ENCODE measurements around the gene NCOA1. TPM values are rescaled to one million over a fixed set of nuclear protein-coding genes. Genes with fewer than 3 reads are reported as not detected.

NCOA1 gene
- total RNA-seq, 1 experiment from 2014 or later, result 24.6 TPM

DNA sequence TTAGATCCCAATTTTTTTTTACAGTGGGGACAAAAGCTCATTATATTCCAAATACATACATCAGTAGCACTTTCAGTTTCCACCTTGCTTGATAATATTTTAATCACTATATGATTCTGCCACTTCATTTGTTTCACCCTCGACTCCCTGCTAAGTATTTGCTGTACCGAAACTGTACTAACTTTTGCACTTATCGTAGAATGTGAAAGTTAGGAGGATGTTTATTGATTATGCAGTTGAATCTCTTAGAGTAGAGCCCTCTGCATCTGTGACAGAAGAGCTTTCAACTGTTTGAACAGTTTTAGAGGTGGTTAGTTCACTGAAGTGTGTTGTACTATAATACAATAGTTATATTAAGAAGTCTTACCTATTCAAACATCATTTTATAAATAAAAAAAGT is 20.8 kb downstream of the NCOA1 start:
- H3K36me3 ChIP-seq (ENCODE audit: control insufficient read depth, insufficient read depth, low read length), result no peaks in the 10 kb centered on the region
- no peak for DNase-seq (ENCODE audit: low read depth, low spot score)
- ATAC-seq, result no peak
- H3K9me3 ChIP-seq (ENCODE audit: control insufficient read depth, insufficient read depth, low read depth, low read length), result no peaks in the 10 kb centered on the region
- intact Hi-C loops (cut with micrococcal nuclease; ENCODE audit: unreplicated experiment) (no loop called here), in situ Hi-C loops (cut with HindIII; ENCODE audit: low pct_unique_long_range_greater_than_20kb, low sequenced_read_pairs) (no loop called here)
- H3K4me3 ChIP-seq (ENCODE audit: low read depth in 2 of 2, low read length in 2 of 2), result no peak overlapping the region
- TF ChIP-seq TCF7L2 (IDR thresholded peaks at IDR 0.05; ENCODE audit: low read depth, low read length), result no peak
- TF ChIP-seq, protein P1, sequence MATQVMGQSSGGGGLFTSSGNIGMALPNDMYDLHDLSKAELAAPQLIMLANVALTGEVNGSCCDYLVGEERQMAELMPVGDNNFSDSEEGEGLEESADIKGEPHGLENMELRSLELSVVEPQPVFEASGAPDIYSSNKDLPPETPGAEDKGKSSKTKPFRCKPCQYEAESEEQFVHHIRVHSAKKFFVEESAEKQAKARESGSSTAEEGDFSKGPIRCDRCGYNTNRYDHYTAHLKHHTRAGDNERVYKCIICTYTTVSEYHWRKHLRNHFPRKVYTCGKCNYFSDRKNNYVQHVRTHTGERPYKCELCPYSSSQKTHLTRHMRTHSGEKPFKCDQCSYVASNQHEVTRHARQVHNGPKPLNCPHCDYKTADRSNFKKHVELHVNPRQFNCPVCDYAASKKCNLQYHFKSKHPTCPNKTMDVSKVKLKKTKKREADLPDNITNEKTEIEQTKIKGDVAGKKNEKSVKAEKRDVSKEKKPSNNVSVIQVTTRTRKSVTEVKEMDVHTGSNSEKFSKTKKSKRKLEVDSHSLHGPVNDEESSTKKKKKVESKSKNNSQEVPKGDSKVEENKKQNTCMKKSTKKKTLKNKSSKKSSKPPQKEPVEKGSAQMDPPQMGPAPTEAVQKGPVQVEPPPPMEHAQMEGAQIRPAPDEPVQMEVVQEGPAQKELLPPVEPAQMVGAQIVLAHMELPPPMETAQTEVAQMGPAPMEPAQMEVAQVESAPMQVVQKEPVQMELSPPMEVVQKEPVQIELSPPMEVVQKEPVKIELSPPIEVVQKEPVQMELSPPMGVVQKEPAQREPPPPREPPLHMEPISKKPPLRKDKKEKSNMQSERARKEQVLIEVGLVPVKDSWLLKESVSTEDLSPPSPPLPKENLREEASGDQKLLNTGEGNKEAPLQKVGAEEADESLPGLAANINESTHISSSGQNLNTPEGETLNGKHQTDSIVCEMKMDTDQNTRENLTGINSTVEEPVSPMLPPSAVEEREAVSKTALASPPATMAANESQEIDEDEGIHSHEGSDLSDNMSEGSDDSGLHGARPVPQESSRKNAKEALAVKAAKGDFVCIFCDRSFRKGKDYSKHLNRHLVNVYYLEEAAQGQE (IDR thresholded peaks at IDR 0.05; ENCODE audit: insufficient read depth in 1 of 2, low read depth in 2 of 2, low read length in 1 of 2), result no peak
- TF ChIP-seq POLR2AphosphoS5 (IDR thresholded peaks at IDR 0.05; ENCODE audit: low read depth, low read length), result no peak
- no peak for TF ChIP-seq SIN3A (IDR thresholded peaks at IDR 0.05; ENCODE audit: borderline replicate concordance, insufficient read depth, low read depth, low read length)
- TF ChIP-seq, protein P2, sequence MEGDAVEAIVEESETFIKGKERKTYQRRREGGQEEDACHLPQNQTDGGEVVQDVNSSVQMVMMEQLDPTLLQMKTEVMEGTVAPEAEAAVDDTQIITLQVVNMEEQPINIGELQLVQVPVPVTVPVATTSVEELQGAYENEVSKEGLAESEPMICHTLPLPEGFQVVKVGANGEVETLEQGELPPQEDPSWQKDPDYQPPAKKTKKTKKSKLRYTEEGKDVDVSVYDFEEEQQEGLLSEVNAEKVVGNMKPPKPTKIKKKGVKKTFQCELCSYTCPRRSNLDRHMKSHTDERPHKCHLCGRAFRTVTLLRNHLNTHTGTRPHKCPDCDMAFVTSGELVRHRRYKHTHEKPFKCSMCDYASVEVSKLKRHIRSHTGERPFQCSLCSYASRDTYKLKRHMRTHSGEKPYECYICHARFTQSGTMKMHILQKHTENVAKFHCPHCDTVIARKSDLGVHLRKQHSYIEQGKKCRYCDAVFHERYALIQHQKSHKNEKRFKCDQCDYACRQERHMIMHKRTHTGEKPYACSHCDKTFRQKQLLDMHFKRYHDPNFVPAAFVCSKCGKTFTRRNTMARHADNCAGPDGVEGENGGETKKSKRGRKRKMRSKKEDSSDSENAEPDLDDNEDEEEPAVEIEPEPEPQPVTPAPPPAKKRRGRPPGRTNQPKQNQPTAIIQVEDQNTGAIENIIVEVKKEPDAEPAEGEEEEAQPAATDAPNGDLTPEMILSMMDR (IDR thresholded peaks at IDR 0.05), result no peak
- H3K27me3 ChIP-seq (ENCODE audit: control insufficient read depth, insufficient read depth, low read length), result no peaks in the 10 kb centered on the region
- POLR2A ChIA-PET, result no interaction called here
- no TSS peak for BruUV-seq (replicated peaks)
- CTCF ChIA-PET, result no interaction called here
- no peaks in the 10 kb centered on the region for H3K4me1 ChIP-seq (ENCODE audit: control insufficient read depth, insufficient read depth, low read length)
- H3K27ac ChIP-seq (ENCODE audit: low read length), result no peak overlapping the region

DNA sequence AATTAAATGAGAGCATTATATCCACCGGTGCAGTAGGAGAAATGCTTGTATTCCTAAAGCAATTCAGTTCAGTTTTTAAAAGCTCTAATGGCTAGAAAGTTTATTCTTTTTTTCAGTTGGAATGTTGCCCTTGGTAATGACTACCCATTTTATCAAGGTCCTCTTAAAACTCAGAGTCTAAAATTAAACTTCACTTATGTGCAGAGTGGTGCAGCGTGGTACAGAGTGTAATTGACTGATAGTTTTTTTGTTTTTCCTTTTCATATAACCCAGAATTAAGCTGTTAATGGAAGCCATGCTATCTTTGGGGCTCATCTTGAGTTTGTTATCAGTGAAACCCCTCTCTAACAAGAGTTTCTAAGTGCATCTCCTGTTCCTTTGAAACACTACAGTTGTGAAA is 21.4 kb downstream of the NCOA1 start:
- CTCF ChIA-PET, result no interaction called here
- TF ChIP-seq, protein P2 (IDR thresholded peaks at IDR 0.05), result no peak
- TF ChIP-seq TCF7L2 (IDR thresholded peaks at IDR 0.05; ENCODE audit: low read depth, low read length) (no peak), SIN3A (IDR thresholded peaks at IDR 0.05; ENCODE audit: borderline replicate concordance, insufficient read depth, low read depth, low read length) (no peak), POLR2AphosphoS5 (IDR thresholded peaks at IDR 0.05; ENCODE audit: low read depth, low read length) (no peak)
- TF ChIP-seq, protein P1 (IDR thresholded peaks at IDR 0.05; ENCODE audit: insufficient read depth in 1 of 2, low read depth in 2 of 2, low read length in 1 of 2), result no peak
- no peaks in the 10 kb centered on the region for H3K36me3 ChIP-seq (ENCODE audit: control insufficient read depth, insufficient read depth, low read length)
- H3K9me3 ChIP-seq (ENCODE audit: control insufficient read depth, insufficient read depth, low read depth, low read length), result no peaks in the 10 kb centered on the region
- POLR2A ChIA-PET, result interaction anchor here (0.6 kb wide), 1 partner anchor 62 kb away, joined by 3 read pairs; no protein-coding TSS in a partner anchor
- no peak overlapping the region for H3K4me3 ChIP-seq (ENCODE audit: low read depth in 2 of 2, low read length in 2 of 2)
- in situ Hi-C loops (cut with HindIII; ENCODE audit: low pct_unique_long_range_greater_than_20kb, low sequenced_read_pairs) (no loop called here), intact Hi-C loops (cut with micrococcal nuclease; ENCODE audit: unreplicated experiment) (no loop called here)
- no peaks in the 10 kb centered on the region for H3K27me3 ChIP-seq (ENCODE audit: control insufficient read depth, insufficient read depth, low read length)
- BruUV-seq (replicated peaks), result no TSS peak
- no peak overlapping the region for H3K27ac ChIP-seq (ENCODE audit: low read length)
- no peaks in the 10 kb centered on the region for H3K4me1 ChIP-seq (ENCODE audit: control insufficient read depth, insufficient read depth, low read length)
- ATAC-seq, result no peak
- no peak for DNase-seq (ENCODE audit: low read depth, low spot score)

Data from Panc1 (cell line).